Measurements from ENCODE around the gene PDZK1.

DNA sequence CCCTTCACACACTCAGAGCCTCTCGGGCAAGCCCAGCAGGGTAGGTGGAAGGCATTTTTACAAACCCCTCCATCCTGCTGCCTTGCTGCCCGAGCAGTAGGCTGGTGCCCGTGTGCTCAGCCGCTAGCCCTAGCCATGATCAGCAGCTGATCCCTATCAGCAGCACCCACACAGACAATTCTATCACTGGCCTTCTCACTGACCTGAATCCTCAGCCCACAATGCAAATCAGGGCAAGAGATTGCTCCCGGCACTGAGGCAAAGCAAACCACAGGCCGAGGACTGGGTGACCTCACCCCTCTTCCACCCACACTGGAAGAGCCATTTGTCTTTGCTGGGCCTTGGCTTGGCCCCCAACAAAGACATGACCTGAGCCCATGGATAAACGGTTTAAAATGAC is 895 bp upstream of the PDZK1 start:
- TF ChIP-seq POLR2AphosphoS5 (IDR thresholded peaks at IDR 0.05; ENCODE audit: low read depth, low read length) (no peak), POLR2A (IDR thresholded peaks at IDR 0.05; ENCODE audit: low read depth, low read length) (no peak), TAF1 (IDR thresholded peaks at IDR 0.05; ENCODE audit: low read depth, low read length) (no peak), PAX5 (IDR thresholded peaks at IDR 0.05; ENCODE audit: insufficient read depth, low read length, severe bottlenecking) (no peak), POU2F2 (IDR thresholded peaks at IDR 0.05; ENCODE audit: low read depth, low read length) (peak; percentile 86), SPI1 (IDR thresholded peaks at IDR 0.05; ENCODE audit: low read depth, low read length) (no peak)

Data from GM12891 (cell line).